ENCODE measurements around the gene CHP1.
A peak's percentile ranks its signal among the peaks of the same experiment; 100 is the strongest.

GRCh38 chr15:41283653-41284426 is 52.8 kb downstream of the CHP1 start:
- TF ChIP-seq ASH2L (IDR thresholded peaks at IDR 0.05; ENCODE audit: low read length) (no peak), BCL11A (IDR thresholded peaks at IDR 0.05; ENCODE audit: low read depth in 2 of 2, low read length in 2 of 2) (no peak), POLR2A (IDR thresholded peaks at IDR 0.05; ENCODE audit: control extremely low read depth in 1 of 2, low read depth in 2 of 2, low read length in 2 of 2) (peak; percentile 95 to 98), RAD21 (IDR thresholded peaks at IDR 0.05 in 1 of 2, conservative IDR thresholded peaks at IDR 0.05 in 1 of 2; ENCODE audit: low read depth in 2 of 2, low read length in 2 of 2) (no peak), CHD2 (IDR thresholded peaks at IDR 0.05; ENCODE audit: low read length) (peak; percentile 94), ZNF274 (IDR thresholded peaks at IDR 0.05; ENCODE audit: borderline replicate concordance, extremely low read depth, low read length) (no peak), RXRA (IDR thresholded peaks at IDR 0.05; ENCODE audit: insufficient read depth, low read depth, low read length) (no peak), NRF1 (IDR thresholded peaks at IDR 0.05; ENCODE audit: low read depth, low read length) (no peak), TAF7 (optimal IDR thresholded peaks at IDR 0.05; ENCODE audit: borderline replicate concordance, low read depth, low read length) (peak; percentile 93)
- TF ChIP-seq, protein P1, sequence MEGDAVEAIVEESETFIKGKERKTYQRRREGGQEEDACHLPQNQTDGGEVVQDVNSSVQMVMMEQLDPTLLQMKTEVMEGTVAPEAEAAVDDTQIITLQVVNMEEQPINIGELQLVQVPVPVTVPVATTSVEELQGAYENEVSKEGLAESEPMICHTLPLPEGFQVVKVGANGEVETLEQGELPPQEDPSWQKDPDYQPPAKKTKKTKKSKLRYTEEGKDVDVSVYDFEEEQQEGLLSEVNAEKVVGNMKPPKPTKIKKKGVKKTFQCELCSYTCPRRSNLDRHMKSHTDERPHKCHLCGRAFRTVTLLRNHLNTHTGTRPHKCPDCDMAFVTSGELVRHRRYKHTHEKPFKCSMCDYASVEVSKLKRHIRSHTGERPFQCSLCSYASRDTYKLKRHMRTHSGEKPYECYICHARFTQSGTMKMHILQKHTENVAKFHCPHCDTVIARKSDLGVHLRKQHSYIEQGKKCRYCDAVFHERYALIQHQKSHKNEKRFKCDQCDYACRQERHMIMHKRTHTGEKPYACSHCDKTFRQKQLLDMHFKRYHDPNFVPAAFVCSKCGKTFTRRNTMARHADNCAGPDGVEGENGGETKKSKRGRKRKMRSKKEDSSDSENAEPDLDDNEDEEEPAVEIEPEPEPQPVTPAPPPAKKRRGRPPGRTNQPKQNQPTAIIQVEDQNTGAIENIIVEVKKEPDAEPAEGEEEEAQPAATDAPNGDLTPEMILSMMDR (IDR thresholded peaks at IDR 0.05; ENCODE audit: control extremely low read depth in 1 of 3, insufficient read depth in 1 of 3, low read depth in 1 of 3, low read length in 3 of 3) = no peak
